SHP77 (cell line): ENCODE measurements around the gene MT3.

ENCODE experiments used
- DNase-seq, 2 experiments: peaks; one replicate each; lab custom pipeline; 2025; lab: John Stamatoyannopoulos, UW

The MT3 gene

DNA sequence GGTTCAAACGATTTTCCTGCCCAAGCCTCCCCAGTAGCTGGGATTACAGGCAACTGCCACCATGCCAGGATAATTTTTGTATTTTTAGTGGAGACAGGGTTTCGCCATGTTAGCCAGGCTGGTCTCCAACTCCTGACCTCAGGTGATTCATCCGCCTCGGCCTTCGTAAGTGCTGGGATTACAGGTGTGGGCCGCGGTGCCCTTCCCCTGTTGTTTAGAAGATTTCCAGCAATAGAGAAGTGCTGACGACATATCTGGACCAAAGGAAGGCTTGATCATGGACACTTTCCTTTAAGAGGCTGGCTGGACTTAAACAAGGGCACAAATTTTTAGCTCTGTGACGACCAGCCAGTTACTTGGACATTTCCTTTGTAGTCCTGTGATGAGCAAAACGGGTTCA is 41.9 kb downstream of the MT3 start:
- DNase-seq = no peak

DNA sequence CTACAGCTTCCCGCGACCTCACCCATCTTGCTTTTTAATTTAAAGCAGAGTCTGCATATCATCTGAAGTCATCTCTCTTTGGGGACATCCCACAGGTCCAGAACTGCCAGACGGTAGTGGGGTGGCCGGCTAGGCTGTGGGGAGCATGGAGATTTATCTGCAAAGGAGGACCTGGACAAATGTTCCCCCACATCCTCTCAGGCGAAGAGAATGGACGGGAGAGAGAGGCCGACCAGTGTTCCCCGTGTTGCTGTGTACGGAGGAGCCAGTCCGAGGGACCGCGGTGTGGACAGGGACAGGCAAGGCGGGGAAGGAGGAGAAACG is 42.5 kb downstream of the MT3 start:
- DNase-seq = no peak

DNA sequence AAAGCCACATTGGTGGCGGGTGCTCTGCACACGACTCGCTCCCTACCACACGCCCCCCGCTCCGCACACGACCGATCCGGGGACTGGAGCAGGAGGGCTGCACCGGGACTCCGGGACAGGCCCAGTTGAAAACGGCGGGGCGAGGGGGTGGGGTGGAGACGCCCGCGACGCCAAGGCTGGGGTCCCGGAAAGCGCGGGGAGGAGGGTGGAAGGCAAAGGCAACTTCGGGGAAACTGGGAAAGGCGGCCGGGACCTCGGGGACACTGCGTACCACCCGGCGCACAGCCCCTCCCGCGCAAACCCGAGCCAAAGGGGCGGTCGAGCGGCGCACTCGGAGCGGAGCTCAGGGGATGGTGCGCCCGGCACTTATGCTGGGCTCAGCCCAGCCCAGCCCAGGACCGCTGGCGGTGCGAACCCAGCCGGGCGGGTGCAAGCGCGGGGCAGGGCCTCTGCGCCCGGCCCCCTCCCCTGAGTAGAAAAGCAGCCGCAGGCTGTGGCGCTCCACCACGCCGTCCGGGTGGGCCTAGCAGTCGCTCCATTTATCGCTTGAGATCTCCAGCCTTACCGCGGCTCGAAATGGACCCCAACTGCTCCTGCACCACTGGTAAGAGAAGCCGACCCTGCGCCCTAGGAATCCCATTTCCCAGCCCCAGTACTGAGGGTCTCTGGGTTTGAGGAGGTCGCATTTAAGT is 43.0 kb downstream of the MT3 start, which contains the start of gene MT1M:
Gene MT1M (plus strand): TSS at position 504 of the 692 bp plus-strand sequence. CDS start 73 bp downstream, at position 577.
- DNase-seq = no peak

GRCh38 chr16:56632848-56633365 is 43.6 kb downstream of the MT3 start:
- no peak for DNase-seq

DNA sequence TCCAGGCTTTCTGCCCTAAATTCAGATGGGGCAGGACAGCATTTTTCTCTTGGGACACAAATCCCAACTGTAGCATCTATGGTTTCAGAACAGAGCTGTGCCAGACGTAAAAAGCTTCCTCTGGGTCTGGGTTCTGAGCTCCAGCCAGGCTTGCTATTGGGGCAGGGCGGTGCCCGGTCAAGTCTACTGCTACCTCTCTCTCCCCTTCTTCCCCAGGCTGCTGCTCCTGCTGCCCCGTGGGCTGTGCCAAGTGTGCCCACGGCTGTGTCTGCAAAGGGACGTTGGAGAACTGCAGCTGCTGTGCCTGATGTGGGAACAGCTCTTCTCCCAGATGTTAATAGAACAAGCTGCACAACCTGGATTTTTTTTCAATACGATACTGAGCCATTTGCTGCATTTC is 44.2 kb downstream of the MT3 start:
- no peak for DNase-seq

DNA sequence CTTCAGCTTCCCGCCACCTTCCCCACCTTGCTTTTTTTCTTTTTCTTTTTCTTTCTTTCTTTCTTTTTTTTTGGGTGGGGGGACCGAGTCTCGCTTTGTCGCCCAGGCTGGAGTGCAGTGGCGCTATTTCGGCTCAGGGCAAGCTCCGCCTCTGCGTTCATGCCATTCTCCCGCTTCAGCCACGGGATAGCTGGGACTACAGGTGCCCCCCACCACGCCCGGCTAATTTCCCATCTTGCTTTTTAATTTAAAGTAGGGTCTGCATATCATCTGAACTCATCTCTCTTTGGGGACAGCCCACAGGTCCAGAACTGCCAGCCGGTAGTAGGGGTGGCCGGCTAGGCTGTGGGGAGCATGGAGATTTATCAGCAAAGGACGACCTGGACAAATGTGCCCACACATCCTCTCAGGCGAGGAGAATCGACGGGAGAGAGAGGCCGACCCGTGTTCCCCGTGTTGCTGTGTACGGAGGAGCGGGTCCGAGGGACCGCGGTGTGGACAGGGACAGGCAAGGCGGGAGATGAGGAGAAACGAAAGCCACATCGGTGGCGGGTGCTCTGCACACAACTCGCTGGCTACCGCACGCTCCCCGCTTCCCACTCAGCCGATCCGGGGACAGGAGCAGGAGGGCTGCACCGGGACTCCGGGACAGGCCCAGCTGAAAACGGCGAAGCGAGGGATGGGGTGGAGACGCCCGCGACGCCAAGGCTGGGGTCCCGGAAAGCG is 45.5 kb downstream of the MT3 start:
- no peak for DNase-seq

- DNase-seq = no peak
Measured at GRCh38 chr16:56635441-56635967, 46.2 kb downstream of the MT3 start.

GRCh38 chr16:56636616-56637413 is 47.5 kb downstream of the MT3 start:
- no peak for DNase-seq

DNA sequence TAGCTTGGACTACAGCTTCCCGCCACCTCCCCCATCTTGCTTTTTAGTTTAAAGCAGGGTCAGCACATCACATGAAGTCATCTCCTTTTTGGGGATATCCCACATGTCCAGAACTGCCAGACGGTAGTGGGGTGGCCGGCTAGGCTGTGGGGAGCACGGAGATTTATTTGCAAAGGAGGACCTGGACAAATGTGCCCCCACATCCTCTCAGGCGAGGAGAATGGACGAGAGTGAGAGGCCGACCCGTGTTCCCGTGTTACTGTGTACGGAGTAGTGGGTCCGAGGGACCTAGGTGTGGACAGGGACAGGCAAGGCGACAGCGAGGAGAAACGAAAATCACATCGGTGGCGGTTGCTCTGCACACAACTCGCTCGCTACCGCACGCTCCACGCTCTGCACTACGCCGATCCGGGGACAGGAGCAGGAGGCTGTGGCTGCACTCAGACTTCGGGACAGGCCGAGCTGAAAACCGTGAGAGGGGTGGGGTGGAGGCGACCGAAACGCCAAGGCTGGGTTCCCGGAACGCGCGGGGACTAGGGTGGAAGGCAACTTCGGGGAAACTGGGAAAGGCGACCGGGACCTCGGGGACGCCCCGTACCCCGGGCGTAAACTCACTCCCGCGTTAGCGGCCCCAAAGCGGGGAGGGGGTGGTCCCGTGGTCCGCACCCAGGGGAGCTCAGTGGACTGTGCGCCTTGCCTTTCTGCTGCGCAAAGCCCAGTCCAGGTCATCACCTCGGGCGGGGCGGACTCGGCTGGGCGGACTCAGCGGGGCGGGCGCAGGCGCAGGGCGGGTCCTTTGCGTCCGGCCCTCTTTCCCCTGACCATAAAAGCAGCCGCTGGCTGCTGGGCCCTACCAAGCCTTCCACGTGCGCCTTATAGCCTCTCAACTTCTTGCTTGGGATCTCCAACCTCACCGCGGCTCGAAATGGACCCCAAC is 48.8 kb downstream of the MT3 start, which contains the start of gene MT1A:
Gene MT1A (plus strand): TSS at position 853 of the 937 bp plus-strand sequence. CDS start 73 bp downstream, at position 926.
- no peak for DNase-seq

DNA sequence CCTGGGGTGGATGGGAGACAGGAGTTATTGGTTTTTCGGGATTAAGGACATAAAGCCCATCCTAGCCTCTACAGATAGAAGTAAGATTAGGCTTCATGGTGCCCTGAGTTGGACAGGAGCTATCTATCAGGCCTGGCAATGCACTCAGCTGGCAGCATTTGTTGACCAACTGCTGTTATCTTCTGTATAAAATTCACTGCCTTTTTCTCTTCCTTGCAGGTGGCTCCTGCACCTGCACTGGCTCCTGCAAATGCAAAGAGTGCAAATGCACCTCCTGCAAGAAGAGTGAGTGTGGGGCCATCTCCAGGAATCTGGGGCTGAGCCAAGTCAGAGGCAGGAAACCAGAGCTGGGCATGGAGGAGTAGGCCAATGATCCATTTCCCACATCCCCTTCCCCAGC is 49.7 kb downstream of the MT3 start:
- no peak for DNase-seq

- DNase-seq = no peak
Measured at GRCh38 chr16:56640076-56640475, 50.7 kb downstream of the MT3 start.
